HG03378 (cell line): ENCODE data around the gene GSTM3.
"Not testable (repeated sequence)": the region's sequence is repeated elsewhere in the genome, so short reads cannot be mapped to it uniquely, and the experiment has no call there.

Experiments
- ATAC-seq: cut with Tn5 transposase; IDR thresholded peaks from one replicate; pipeline ENCODE4 v1.9.1; 2021; ENCODE audit warnings: mild to moderate bottlenecking, moderate library complexity; ENCODE audit not compliant: unreplicated experiment

Gene GSTM3

GRCh38 chr1:109732390-109732881, 8.4 kb downstream of the GSTM3 start:
- no peak for ATAC-seq

DNA sequence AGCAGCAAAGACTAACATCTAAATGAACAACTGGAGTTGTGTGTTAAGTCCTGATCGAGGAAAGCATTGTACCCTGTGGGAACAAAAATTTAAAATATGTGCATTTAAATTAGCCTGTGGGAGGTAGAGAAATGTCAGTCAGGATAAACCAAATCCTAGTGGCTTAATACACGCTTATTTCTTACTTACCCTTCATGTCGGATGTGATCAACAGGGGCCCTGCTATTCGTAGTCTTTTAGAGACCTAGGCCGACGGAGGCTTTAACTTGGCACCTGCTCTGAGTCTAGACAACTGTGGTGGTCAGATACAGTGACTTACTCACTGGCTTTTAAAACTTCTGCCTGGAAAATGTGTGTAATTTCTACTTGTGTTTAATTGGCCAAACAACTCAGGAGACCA, 10.2 kb downstream of the GSTM3 start:
- no peak for ATAC-seq

DNA sequence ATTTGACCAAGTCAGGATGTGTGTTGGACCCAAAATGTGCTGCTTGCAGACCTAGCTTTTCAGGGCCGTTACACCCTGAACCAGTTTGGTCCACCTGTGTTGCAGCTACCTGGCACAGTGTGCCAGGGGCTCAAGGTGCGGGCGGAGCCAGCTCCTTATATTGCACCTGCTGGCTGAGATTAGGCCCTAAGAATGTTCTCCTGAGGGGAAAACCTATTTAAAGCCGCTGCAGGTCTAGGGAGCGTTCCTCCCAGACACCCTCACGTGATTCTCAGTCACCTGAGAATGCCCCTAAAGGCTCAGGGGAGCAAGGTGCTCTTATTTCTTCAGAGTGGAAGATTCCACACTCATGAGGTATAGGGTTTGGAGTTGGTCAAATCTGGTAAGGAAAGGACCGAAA, 12.0 kb downstream of the GSTM3 start:
- ATAC-seq: no peak

DNA sequence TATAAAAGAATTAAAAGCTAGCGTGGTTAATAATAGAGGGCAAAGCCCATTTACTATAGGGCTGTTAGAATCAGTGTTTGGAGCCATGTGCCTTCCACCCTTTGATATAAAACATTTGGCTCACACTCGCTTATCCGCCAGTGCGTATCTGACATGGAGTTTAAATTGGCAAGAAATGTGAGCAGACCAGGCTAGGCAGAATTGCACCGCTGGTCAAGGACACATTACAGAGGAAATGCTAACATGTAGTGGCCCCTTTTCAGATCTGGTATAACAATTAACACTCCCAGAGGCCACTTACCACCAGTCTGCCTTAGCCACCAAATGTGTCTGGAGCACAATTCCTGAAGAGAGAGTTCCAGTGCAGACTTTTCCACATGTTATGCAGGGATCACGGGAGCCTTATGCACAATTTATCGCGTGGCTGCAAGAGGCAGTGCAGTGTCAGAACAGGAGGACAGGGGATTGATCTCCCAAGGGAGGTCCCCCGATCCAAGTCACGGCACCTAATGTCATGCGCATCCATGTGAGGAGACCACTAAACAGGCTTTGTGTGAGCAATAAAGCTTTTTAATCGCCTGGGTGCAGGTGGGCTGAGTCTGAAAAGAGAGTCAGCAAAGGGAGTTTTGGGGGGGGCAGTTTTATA, 14.0 kb downstream of the GSTM3 start:
- ATAC-seq: no peak

DNA sequence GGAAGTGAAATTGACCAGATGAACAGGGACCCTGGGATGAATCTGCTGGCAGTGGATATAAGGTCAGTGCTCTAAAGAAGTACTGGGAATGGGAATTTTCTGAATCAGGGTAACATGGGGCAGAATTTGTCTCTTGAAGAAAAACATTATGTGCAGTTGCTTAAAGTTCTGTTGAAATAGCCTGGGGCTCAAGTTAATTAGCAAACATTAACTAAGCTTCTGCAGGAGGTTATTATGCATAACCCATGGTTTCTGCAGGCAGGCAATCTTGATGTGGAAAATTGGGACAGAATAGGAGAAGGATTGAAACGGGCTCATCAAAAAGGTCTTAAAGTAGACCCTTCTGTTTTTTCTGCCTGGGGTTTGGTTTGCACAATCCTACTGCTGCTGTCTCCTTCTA, 14.8 kb downstream of the GSTM3 start:
- ATAC-seq: no peak

DNA sequence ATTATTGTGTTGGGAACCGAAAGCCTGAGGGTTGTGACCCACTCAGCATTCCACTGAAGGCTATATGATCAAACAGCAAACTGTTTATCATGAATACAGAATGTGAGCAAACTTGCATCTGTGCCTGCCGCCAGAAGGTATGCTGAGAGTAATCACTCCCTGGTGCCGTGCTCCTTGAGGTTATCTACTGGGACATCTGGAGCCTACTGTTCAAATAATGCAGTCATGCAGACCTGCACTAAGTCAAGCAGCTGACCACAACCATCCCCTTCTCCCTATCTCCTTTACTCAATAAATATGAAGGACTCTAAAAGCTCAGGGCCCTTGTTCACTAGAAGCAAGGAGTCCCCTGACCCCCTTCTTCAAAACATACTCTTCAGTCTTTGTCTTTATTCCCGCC, 15.3 kb downstream of the GSTM3 start:
- ATAC-seq: no peak

DNA sequence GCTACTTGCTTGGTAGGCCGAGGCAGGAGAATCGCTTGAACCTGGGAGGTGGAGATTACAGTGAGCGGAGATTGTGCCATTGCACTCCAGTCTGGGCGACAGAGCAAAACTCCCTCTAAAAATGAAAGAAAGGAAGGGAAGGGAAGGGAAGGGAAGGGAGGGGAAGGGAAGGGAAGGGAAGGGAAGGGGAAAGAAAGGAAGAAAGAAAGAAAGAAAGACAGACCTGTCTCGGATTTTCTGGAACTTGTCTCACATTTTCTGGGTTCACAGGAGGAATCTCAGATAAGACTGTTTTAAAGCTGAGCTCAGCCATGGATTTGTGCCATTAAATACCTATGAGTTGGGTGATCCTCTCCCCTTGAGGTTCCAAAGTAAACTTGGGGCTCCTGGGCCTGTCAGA, 15.9 kb downstream of the GSTM3 start:
- no peak for ATAC-seq

- no peak for ATAC-seq
Observed at GRCh38 chr1:109722908-109723691, 17.7 kb downstream of the GSTM3 start.

- ATAC-seq: no peak
Observed at GRCh38 chr1:109721971-109722370, 18.9 kb downstream of the GSTM3 start.

DNA sequence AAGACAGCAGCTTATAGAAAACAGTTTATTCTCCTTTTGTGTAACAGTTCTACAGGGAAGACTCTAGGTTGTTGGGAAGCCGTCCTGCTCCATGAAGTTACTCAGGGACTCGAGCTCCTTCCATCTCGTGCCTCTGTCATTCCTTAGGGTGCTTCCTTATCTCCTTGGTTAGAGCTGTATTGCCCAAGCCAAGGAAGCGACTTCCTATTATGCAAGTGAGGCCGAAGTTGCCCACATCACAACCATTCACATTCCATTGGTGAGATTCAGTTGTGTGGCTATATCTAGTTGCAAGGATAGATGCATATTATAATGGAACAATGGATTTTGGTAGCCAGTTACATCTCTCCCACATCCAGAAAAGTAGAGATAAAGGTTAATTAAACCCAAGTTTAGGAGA, 19.8 kb downstream of the GSTM3 start:
- no peak for ATAC-seq

DNA sequence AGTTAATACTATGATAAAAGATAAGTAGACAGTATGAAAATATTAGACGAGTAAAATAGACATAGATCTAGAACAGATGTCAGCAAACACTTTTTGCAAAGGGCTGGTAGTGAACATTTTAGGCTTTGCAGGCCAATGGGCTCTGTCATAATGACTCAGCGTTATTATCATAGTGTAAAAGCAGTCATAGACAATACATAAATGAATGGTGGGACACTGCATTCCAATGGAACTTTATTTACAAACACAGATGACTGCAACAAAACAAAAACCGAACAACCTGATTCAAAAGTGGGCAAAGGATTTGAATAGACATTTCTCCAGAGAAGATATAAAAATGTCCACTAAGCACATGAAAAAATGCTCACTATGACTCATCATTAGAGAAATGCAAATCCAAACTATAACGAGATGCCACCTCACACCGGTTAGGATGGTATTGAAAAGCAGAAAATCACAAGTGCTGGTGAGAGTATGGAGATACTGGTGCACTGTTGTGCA, 21.5 kb downstream of the GSTM3 start:
- peak; percentile 59 for ATAC-seq

DNA sequence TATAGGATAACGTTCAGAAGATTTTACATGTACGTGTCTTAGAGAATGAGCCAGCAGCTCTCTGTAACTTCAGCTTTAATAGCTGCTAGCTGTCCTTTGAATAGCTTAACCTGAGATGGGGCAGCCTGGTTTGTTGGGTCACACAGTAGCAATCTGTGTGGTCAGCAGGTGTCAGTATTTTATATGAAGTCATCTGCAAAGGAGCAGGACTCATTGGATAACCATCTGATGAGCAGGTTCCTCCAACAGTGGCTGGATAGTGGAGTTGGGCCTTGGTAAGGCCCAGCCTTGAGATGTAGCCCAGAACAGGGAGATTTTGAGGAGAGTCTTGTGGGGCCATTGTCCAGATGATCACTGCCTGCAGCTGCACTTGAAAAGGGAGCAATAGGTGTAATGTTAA, 22.3 kb downstream of the GSTM3 start:
- no peak for ATAC-seq

GRCh38 chr1:109717729-109718128, 23.1 kb downstream of the GSTM3 start:
- ATAC-seq: no peak

GRCh38 chr1:109716570-109717090, 24.2 kb downstream of the GSTM3 start:
- ATAC-seq: no peak

GRCh38 chr1:109716121-109716520, 24.7 kb downstream of the GSTM3 start:
- no peak for ATAC-seq

- no peak for ATAC-seq
Observed at GRCh38 chr1:109714661-109715372, 26.0 kb downstream of the GSTM3 start.

- no peak for ATAC-seq
Observed at GRCh38 chr1:109713636-109714035, 27.2 kb downstream of the GSTM3 start.

DNA sequence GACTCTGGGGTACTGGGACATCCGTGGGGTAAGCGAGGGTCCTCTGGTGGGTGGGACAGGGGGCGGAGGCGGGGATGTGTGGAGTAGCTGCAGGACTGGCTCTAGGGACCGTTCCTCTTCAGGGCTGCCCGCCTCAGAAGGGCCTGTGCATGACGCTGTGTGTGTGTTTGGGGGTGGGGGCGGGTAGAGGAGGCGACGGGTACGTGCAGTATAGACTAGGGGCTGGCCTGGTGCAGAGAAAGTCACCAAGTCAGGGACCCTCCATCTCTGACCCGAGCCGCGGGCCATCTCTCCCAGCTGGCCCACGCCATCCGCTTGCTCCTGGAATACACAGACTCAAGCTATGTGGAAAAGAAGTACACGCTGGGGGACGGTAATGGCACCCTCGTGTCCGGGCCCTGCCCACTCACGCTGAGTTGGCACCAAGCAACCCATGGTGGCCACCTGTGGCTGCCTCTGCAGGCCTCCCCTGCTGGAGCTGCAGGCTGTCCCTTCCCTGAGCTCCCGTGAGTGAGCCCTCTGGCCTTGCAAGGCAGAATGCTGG, 28.4 kb downstream of the GSTM3 start:
- no peak for ATAC-seq

DNA sequence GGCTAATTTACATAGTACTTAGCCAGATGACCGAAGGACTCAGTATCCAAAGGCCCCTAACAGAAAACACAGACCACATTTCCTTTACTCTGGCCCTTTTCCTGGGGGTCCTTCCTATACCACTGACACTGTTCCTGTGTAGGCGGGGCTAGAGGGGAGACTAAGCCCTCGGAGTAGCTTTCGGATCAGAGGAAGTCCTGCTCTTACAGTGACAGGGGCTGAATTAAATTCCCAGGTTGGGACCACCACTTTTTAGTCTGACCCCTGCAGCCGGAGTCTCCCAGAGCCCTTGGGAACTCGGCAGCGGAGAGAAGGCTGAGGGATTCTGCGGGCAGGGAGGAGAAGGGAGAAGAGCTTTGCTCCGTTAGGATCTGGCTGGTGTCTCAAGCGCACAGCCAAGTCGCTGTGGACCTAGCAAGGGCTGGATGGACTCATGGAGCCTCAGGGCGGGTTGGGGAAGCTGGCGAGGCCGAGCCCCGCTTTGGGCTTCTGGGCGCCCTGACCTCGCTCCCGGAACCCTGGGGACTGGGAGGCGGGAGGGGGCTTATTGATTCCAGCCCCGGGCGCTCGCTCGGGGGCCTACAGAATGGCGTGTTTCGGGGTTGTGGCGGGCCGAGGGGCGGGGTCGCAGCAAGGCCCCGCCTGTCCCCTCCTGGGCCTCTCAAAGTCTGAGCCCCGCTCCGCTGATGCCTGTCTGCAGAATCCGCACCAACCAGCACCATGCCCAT, 29.1 kb downstream of the GSTM3 start, which contains the start of gene GSTM5:
TSS of gene GSTM5 (plus strand) at position 659 of the 728 bp plus-strand sequence. CDS start at position 721, 62 bp downstream.
- not testable (repeated sequence) for ATAC-seq

DNA sequence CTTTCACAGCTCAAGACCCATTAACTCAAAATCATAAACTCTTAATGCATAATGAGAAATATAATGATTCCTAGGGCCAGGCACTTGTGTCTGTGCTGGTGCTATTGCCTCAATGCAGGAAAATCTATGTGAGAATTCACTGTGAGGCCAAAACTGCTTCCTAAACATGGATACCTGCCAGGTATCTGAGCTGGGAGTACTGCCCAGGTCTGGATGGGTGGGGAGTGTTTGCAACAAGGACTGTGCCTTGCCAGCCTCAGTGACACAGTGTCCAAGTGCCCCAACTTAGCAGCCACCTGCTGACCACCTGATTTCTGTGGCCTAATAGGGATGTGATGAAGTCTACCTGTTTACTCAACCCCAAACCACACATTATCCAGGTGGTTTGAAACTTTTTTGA, 31.0 kb downstream of the GSTM3 start:
- not testable (repeated sequence) for ATAC-seq
